Measurements from ENCODE around the gene CCL23.

DNA sequence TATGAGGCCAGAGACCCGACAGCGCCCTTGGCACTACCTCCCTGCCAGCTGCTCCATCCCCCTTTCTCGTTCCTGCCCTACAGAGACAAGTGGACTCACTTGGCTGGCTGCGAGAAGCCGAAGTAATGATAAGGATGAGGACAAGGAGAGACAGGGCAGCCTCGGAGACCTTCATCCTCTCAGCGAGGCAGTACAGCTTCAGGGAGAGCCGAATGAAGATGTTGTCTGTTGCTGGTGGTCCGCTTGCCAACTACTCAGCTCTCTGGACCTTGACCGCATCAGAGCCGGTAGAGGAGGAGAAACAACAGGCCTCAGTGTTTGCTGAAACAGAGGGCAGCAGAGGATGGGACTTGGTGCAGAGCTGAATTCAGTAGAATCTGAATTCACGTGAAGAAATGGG lies 36.5 kb downstream of the CCL23 start, which contains the start of gene CCL16:
- no peak for TF ChIP-seq HDGF (IDR thresholded peaks at IDR 0.05; ENCODE audit: borderline replicate concordance)
- TF ChIP-seq FOXM1 (IDR thresholded peaks at IDR 0.05; ENCODE audit: borderline replicate concordance), result no peak
- TF ChIP-seq TARDBP (IDR thresholded peaks at IDR 0.05), result no peak
- TF ChIP-seq SP1 (IDR thresholded peaks at IDR 0.05), result no peak
- TF ChIP-seq ELF4 (IDR thresholded peaks at IDR 0.05), result no peak

Data from HEK293T (cell line).